Measurements from ENCODE around the gene UVRAG.

The UVRAG gene

DNA sequence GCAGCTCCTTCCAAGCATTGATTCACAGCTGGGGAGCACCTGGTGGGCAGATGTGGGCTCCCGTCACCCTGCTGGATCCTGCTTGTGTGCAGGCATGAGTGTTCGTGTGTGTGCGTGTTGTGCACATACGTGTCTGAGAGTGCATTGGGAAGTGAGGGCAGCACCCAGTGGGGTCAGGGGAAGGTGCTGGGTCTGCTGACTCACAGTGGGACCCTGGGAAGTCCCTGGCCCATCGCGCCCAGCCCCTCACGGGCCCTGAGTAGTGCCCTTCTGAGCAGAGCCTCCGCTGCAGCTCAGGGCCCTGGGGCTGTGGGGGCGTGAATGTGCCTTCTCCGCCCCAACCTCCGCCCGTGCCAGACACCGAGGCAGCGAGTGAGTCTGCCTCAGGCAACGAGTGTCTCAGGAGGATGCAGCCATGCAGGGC lies 354.5 kb downstream of the UVRAG start:
- TF ChIP-seq POLR2AphosphoS5 (IDR thresholded peaks at IDR 0.05; ENCODE audit: low read depth) (no peak), SPI1 (IDR thresholded peaks at IDR 0.05; ENCODE audit: borderline replicate concordance, low read depth) (no peak)
- Histone ChIP-seq H3K4me3 (replicated peaks; ENCODE audit: insufficient read depth, low read length) (no peak overlapping the region), H3K27me3 (ENCODE audit: insufficient read depth, poor library complexity, severe bottlenecking) (peaks cover 3% of the 10 kb centered on the region), H3K27ac (replicated peaks) (no peak overlapping the region)
- DNase-seq (ENCODE audit: low read depth in 1 of 2, low spot score in 1 of 2), result no peak

GRCh38 chr11:76170468-76170867 lies 355.5 kb downstream of the UVRAG start:
- H3K27ac ChIP-seq (replicated peaks), result no peak overlapping the region

GRCh38 chr11:76172583-76172982 lies 357.6 kb downstream of the UVRAG start:
- Histone ChIP-seq H3K27ac (replicated peaks) (no peak overlapping the region), H3K27me3 (ENCODE audit: insufficient read depth, poor library complexity, severe bottlenecking) (no peaks in the 10 kb centered on the region), H3K4me3 (replicated peaks; ENCODE audit: insufficient read depth, low read length) (no peak overlapping the region)
- DNase-seq (ENCODE audit: low read depth in 1 of 2, low spot score in 1 of 2), result no peak
- TF ChIP-seq, protein P1, sequence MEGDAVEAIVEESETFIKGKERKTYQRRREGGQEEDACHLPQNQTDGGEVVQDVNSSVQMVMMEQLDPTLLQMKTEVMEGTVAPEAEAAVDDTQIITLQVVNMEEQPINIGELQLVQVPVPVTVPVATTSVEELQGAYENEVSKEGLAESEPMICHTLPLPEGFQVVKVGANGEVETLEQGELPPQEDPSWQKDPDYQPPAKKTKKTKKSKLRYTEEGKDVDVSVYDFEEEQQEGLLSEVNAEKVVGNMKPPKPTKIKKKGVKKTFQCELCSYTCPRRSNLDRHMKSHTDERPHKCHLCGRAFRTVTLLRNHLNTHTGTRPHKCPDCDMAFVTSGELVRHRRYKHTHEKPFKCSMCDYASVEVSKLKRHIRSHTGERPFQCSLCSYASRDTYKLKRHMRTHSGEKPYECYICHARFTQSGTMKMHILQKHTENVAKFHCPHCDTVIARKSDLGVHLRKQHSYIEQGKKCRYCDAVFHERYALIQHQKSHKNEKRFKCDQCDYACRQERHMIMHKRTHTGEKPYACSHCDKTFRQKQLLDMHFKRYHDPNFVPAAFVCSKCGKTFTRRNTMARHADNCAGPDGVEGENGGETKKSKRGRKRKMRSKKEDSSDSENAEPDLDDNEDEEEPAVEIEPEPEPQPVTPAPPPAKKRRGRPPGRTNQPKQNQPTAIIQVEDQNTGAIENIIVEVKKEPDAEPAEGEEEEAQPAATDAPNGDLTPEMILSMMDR (IDR thresholded peaks at IDR 0.05; ENCODE audit: insufficient read depth, low read length), result no peak
- no peak for TF ChIP-seq GABPA (IDR thresholded peaks at IDR 0.05; ENCODE audit: low read depth)
- TF ChIP-seq SPI1 (IDR thresholded peaks at IDR 0.05; ENCODE audit: borderline replicate concordance, low read depth), result no peak
- TF ChIP-seq POLR2AphosphoS5 (IDR thresholded peaks at IDR 0.05; ENCODE audit: low read depth), result no peak
- TF ChIP-seq, protein P2, sequence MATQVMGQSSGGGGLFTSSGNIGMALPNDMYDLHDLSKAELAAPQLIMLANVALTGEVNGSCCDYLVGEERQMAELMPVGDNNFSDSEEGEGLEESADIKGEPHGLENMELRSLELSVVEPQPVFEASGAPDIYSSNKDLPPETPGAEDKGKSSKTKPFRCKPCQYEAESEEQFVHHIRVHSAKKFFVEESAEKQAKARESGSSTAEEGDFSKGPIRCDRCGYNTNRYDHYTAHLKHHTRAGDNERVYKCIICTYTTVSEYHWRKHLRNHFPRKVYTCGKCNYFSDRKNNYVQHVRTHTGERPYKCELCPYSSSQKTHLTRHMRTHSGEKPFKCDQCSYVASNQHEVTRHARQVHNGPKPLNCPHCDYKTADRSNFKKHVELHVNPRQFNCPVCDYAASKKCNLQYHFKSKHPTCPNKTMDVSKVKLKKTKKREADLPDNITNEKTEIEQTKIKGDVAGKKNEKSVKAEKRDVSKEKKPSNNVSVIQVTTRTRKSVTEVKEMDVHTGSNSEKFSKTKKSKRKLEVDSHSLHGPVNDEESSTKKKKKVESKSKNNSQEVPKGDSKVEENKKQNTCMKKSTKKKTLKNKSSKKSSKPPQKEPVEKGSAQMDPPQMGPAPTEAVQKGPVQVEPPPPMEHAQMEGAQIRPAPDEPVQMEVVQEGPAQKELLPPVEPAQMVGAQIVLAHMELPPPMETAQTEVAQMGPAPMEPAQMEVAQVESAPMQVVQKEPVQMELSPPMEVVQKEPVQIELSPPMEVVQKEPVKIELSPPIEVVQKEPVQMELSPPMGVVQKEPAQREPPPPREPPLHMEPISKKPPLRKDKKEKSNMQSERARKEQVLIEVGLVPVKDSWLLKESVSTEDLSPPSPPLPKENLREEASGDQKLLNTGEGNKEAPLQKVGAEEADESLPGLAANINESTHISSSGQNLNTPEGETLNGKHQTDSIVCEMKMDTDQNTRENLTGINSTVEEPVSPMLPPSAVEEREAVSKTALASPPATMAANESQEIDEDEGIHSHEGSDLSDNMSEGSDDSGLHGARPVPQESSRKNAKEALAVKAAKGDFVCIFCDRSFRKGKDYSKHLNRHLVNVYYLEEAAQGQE (IDR thresholded peaks at IDR 0.05; ENCODE audit: insufficient replicate concordance, low read depth), result no peak

More at GRCh38 chr11:76170468-76170867, 355.5 kb downstream of the UVRAG start:
- DNase-seq (ENCODE audit: low read depth in 1 of 2, low spot score in 1 of 2), result no peak
- Histone ChIP-seq H3K27me3 (ENCODE audit: insufficient read depth, poor library complexity, severe bottlenecking) (peaks cover 3% of the 10 kb centered on the region), H3K4me3 (replicated peaks; ENCODE audit: insufficient read depth, low read length) (no peak overlapping the region)
- TF ChIP-seq, protein P2 (IDR thresholded peaks at IDR 0.05; ENCODE audit: insufficient replicate concordance, low read depth), result no peak
- TF ChIP-seq SPI1 (IDR thresholded peaks at IDR 0.05; ENCODE audit: borderline replicate concordance, low read depth) (no peak), GABPA (IDR thresholded peaks at IDR 0.05; ENCODE audit: low read depth) (no peak), POLR2AphosphoS5 (IDR thresholded peaks at IDR 0.05; ENCODE audit: low read depth) (no peak)
- TF ChIP-seq, protein P1 (IDR thresholded peaks at IDR 0.05; ENCODE audit: insufficient read depth, low read length), result no peak

DNA sequence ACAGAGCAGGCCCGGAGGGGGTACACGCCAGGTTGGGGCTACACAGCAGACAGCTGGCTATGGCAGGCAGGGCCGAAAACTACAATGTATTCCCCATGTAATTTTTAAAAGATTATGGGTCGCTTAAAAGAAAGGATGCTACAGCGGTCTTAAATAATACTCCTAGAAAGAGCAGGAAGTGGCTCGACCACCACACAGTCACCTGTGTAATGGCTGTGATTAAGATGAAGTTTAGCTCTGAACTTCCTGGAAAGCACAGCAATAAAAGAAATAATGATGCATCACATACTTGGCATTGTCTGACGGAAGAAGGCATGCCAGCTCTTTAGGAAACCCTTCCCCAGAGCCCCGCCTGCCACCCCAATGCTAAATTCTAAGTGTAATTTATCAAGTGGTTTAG lies 358.7 kb downstream of the UVRAG start:
- Histone ChIP-seq H3K27me3 (ENCODE audit: insufficient read depth, poor library complexity, severe bottlenecking) (no peaks in the 10 kb centered on the region), H3K4me3 (replicated peaks; ENCODE audit: insufficient read depth, low read length) (no peak overlapping the region), H3K27ac (replicated peaks) (no peak overlapping the region)
- TF ChIP-seq, protein P1 (IDR thresholded peaks at IDR 0.05; ENCODE audit: insufficient read depth, low read length), result no peak
- TF ChIP-seq, protein P2 (IDR thresholded peaks at IDR 0.05; ENCODE audit: insufficient replicate concordance, low read depth), result no peak
- TF ChIP-seq POLR2AphosphoS5 (IDR thresholded peaks at IDR 0.05; ENCODE audit: low read depth), result no peak
- TF ChIP-seq SPI1 (IDR thresholded peaks at IDR 0.05; ENCODE audit: borderline replicate concordance, low read depth), result no peak
- no peak for TF ChIP-seq GABPA (IDR thresholded peaks at IDR 0.05; ENCODE audit: low read depth)
- DNase-seq (ENCODE audit: low read depth in 1 of 2, low spot score in 1 of 2), result no peak

Measured in HL-60 (cell line).